OCI-LY7 (cell line): ENCODE data around the gene PDHX. TPM values are rescaled to one million over a fixed set of nuclear protein-coding genes. Genes with fewer than 3 reads are reported as not detected.

Experiments used
- BruUV-seq: library from RNA; stranded (reverse); fragments of 400-500 nt; replicated peaks from 2 replicates; lab custom pipeline; 2021; lab: Mats Ljungman, UMichigan
- CTCF ChIA-PET: fragments of 300-600 bp; sonication (Branson Sonifier 250); formaldehyde crosslinking; loops from one replicate; lab custom pipeline; 2022; ENCODE audit warnings: antibody characterized with exemption; ENCODE audit not compliant: unreplicated experiment; lab: Charles Lee
- POLR2A ChIA-PET: fragments of 300-600 bp; sonication (Branson Sonifier 250); formaldehyde crosslinking; loops from one replicate; lab custom pipeline; 2022; ENCODE audit warnings: antibody characterized with exemption; lab: Charles Lee
- DNase-seq: peaks from one replicate; pipeline ENCODE4 v3.0.0-alpha.2; 2015; ENCODE audit warnings: low spot score
- H2AFZ ChIP-seq: fragments of 200-600 bp; sonication (generic), shearing (Covaris generic); 2 replicates; pipeline ENCODE4 v1.6.1; 2014; ENCODE audit warnings: mild to moderate bottlenecking, antibody characterized with exemption, low read length, moderate library complexity
- H3K27ac ChIP-seq: fragments of 200-600 bp; sonication (generic); 2 replicates; pipeline ENCODE4 v1.5.1; 2014; ENCODE audit warnings: mixed run types, low read depth, mild to moderate bottlenecking, moderate library complexity, low read length, inconsistent platforms; ENCODE audit not compliant: poor library complexity, severe bottlenecking
- H3K36me3 ChIP-seq: fragments of 200-600 bp; sonication (generic); 2 replicates; pipeline ENCODE4 v1.6.1; 2014; ENCODE audit warnings: mild to moderate bottlenecking, antibody characterized with exemption, low read length, moderate library complexity, mixed read lengths; ENCODE audit not compliant: insufficient read depth
- H3K4me1 ChIP-seq: fragments of 200-600 bp; sonication (generic); 2 replicates; pipeline ENCODE4 v1.5.1; 2014; ENCODE audit warnings: mild to moderate bottlenecking, low read length; ENCODE audit not compliant: insufficient read depth, poor library complexity, severe bottlenecking
- H3K4me2 ChIP-seq: fragments of 200-600 bp; sonication (generic); 2 replicates; pipeline ENCODE4 v1.6.1; 2014; ENCODE audit warnings: mild to moderate bottlenecking, low read length
- H3K4me3 ChIP-seq: fragments of 200-600 bp; sonication (generic); 2 replicates; pipeline ENCODE4 v1.5.1; 2014; ENCODE audit warnings: mild to moderate bottlenecking, low read depth, low read length; ENCODE audit not compliant: poor library complexity, severe bottlenecking
- H3K79me2 ChIP-seq: fragments of 200-600 bp; sonication (generic); 2 replicates; pipeline ENCODE4 v1.6.1; 2016; ENCODE audit warnings: low read depth, mild to moderate bottlenecking, low read length, moderate library complexity, mixed read lengths; ENCODE audit not compliant: insufficient read depth
- H3K9me2 ChIP-seq: fragments of 200-600 bp; sonication (generic); 2 replicates; pipeline ENCODE4 v1.6.1; 2016; ENCODE audit warnings: mild to moderate bottlenecking, low read length, mixed read lengths; ENCODE audit not compliant: insufficient read depth
- H3K9me3 ChIP-seq: fragments of 200-600 bp; sonication (generic); 2 replicates; pipeline ENCODE4 v1.6.1; 2014; ENCODE audit warnings: mild to moderate bottlenecking, mixed run types, low read length, mixed read lengths
- H4K20me1 ChIP-seq: fragments of 200-600 bp; sonication (generic); 2 replicates; pipeline ENCODE4 v1.6.1; 2014; ENCODE audit warnings: mild to moderate bottlenecking, antibody characterized with exemption, low read length, moderate library complexity, mixed read lengths; ENCODE audit not compliant: insufficient read depth
- EZH2phosphoT487 ChIP-seq: fragments of 200-600 bp; sonication (generic); IDR thresholded peaks from 2 replicates; pipeline ENCODE4 v1.6.1; 2018; ENCODE audit warnings: low read depth, borderline replicate concordance, mild to moderate bottlenecking, mixed run types, antibody characterized with exemption, low read length, moderate library complexity, mixed read lengths
- intact Hi-C: fragments of 100-400 bp; cut with micrococcal nuclease; formaldehyde crosslinking; loops from one replicate; pipeline ENCODE4 v1.10.0; 2022; ENCODE audit not compliant: unreplicated experiment
- total RNA-seq, 2 experiments: library from RNA; depleted of rRNA in 1 of 2; stranded (reverse); fragments of >200 nt in 1 of 2; shearing (Covaris generic) in 1 of 2; gene quantifications; 2 replicates each; pipeline ENCODE4 v1.2.3, GENCODE V29; 2014 to 2022
- TF ChIP-seq, protein P1 (sequence below): fragments of 200-600 bp; sonication (generic); conservative IDR thresholded peaks from 2 replicates; pipeline ENCODE4 v1.5.1; 2014; ENCODE audit warnings: mild to moderate bottlenecking, antibody characterized with exemption, low read length, moderate library complexity, mixed read lengths

PDHX gene
- total RNA-seq, 2 experiments from 2014 or later: 18.0 to 50.9 TPM

DNA sequence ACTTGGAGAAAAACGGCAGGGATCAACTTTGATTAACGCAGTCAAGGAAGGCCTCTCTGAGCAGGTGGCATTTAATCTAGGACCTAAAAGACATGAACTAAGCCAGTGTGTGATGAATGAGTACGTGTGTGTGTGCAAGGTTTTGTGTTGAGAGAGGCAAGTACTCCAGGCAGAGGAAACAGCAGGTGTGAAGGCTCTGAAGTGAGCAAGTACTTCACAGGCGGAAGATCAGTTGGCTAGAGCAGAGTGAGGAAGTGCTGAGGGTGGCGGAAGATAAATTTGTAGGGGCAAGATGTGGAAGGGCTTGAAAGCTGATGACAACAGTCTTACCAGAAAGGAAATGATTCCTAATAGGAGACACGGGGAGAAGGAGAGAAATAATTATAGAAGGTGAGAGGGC lies 7.0 kb upstream of the PDHX start:
- H3K4me1 ChIP-seq: peaks cover 21% of the 10 kb centered on the region
- H3K4me2 ChIP-seq: no peak overlapping the region
- no peak overlapping the region for H3K4me3 ChIP-seq
- no TSS peak for BruUV-seq
- ChIA-PET CTCF (no interaction called here), POLR2A (interaction anchor here (0.7 to 1.0 kb wide), 2 partner anchors 12 to 92 kb away, joined by 3 read pairs; no protein-coding TSS in a partner anchor)
- H3K9me2 ChIP-seq: no peaks in the 10 kb centered on the region
- H3K9me3 ChIP-seq: peaks cover 8% of the 10 kb centered on the region; the same call in 1 of the 2 replicates
- peaks cover 45% of the 10 kb centered on the region for H3K36me3 ChIP-seq
- TF ChIP-seq EZH2phosphoT487: no peak
- TF ChIP-seq, protein P1, sequence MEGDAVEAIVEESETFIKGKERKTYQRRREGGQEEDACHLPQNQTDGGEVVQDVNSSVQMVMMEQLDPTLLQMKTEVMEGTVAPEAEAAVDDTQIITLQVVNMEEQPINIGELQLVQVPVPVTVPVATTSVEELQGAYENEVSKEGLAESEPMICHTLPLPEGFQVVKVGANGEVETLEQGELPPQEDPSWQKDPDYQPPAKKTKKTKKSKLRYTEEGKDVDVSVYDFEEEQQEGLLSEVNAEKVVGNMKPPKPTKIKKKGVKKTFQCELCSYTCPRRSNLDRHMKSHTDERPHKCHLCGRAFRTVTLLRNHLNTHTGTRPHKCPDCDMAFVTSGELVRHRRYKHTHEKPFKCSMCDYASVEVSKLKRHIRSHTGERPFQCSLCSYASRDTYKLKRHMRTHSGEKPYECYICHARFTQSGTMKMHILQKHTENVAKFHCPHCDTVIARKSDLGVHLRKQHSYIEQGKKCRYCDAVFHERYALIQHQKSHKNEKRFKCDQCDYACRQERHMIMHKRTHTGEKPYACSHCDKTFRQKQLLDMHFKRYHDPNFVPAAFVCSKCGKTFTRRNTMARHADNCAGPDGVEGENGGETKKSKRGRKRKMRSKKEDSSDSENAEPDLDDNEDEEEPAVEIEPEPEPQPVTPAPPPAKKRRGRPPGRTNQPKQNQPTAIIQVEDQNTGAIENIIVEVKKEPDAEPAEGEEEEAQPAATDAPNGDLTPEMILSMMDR: no peak
- no peaks in the 10 kb centered on the region for H4K20me1 ChIP-seq
- DNase-seq: no peak
- intact Hi-C loops: no loop called here
- no peak overlapping the region for H3K27ac ChIP-seq
- H3K79me2 ChIP-seq: peaks cover 7% of the 10 kb centered on the region; the same call in 1 of the 2 replicates
- no peak overlapping the region for H2AFZ ChIP-seq

- H4K20me1 ChIP-seq: no peaks in the 10 kb centered on the region
- TF ChIP-seq EZH2phosphoT487: no peak
- TF ChIP-seq, protein P1: no peak
- H2AFZ ChIP-seq: no peak overlapping the region
- peaks cover 12% of the 10 kb centered on the region; the same call in 1 of the 2 replicates for H3K79me2 ChIP-seq
- H3K9me3 ChIP-seq: peaks cover 9% of the 10 kb centered on the region; the same call in 1 of the 2 replicates
- intact Hi-C loops: no loop called here
- POLR2A ChIA-PET: interaction anchor here (0.7 to 1.4 kb wide), 4 partner anchors 9 to 92 kb away, joined by 3 to 4 read pairs (median 3); no protein-coding TSS in a partner anchor
- no TSS peak for BruUV-seq
- H3K4me2 ChIP-seq: no peak overlapping the region
- DNase-seq: no peak
- CTCF ChIA-PET: no interaction called here
- peaks cover 23% of the 10 kb centered on the region for H3K4me1 ChIP-seq
- H3K9me2 ChIP-seq: no peaks in the 10 kb centered on the region
- H3K27ac ChIP-seq: no peak overlapping the region
- H3K4me3 ChIP-seq: no peak overlapping the region
- peaks cover 48% of the 10 kb centered on the region for H3K36me3 ChIP-seq
These were observed 6.5 kb upstream of the PDHX start for GRCh38 chr11:34909955-34910354.

DNA sequence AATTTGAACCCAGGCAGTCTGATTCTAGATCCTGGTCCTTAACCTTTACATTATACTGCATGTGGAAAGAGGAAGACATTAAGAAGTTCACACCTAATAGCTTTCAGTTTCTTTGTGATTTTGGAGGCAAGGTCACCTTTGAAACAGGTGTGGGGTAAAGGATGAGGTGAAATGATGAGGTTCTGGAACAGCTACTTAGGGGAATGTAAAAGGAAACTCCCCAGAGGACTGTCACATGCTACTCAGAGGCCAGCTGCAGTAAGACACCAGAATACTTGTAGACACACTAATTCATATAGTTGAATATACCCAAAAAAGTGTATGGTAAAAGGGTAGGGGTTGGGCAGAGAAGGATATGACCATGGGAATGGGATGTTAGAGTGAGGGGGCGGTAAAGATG lies 5.6 kb upstream of the PDHX start:
- H3K79me2 ChIP-seq: peaks cover 20% of the 10 kb centered on the region; the same call in 1 of the 2 replicates
- DNase-seq: peak; percentile 43
- no peak for TF ChIP-seq EZH2phosphoT487
- no peaks in the 10 kb centered on the region for H4K20me1 ChIP-seq
- no peak overlapping the region for H2AFZ ChIP-seq
- ChIA-PET POLR2A (interaction anchor here (0.5 to 1.4 kb wide), 6 partner anchors 9 to 451 kb away, joined by 3 to 5 read pairs (median 4); no protein-coding TSS in a partner anchor), CTCF (no interaction called here)
- no peaks in the 10 kb centered on the region for H3K9me2 ChIP-seq
- H3K4me1 ChIP-seq: peaks cover 27% of the 10 kb centered on the region
- H3K27ac ChIP-seq: no peak overlapping the region
- H3K36me3 ChIP-seq: peaks cover 48% of the 10 kb centered on the region
- H3K4me3 ChIP-seq: no peak overlapping the region
- peaks cover 9% of the 10 kb centered on the region; the same call in 1 of the 2 replicates for H3K9me3 ChIP-seq
- intact Hi-C loops: no loop called here
- no TSS peak for BruUV-seq
- H3K4me2 ChIP-seq: 0 out of 2 replicates have a peak overlapping the region, but pooled peaks have one; percentile 9
